ENCODE measurements around the gene LIN9.

Gene LIN9

GRCh38 chr1:226308723-226309397, at the start of gene LIN9:
Gene LIN9 (minus strand): TSS chr1:226309164. CDS start chr1:226309139, 25 bp downstream.
- Histone ChIP-seq H3K9me3 (ENCODE audit: control insufficient read depth in 1 of 2, low read length in 2 of 2) (no peaks in the 10 kb centered on the region), H3K4me1 (ENCODE audit: control insufficient read depth in 1 of 2, insufficient read depth in 2 of 2, low read length in 2 of 2) (peaks cover 0 to 9% of the 10 kb centered on the region in 2 donors), H3K27me3 (ENCODE audit: low read depth, low read length) (no peaks in the 10 kb centered on the region), H3K36me3 (ENCODE audit: control insufficient read depth in 1 of 2, insufficient read depth in 2 of 2, low read length in 2 of 2) (no peaks in the 10 kb centered on the region), H3K4me3 (ENCODE audit: low read depth in 1 of 2, low read length in 2 of 2) (peak within 1 kb of the TSS; percentile 75 to 100), H3K27ac (ENCODE audit: low read length) (peak within 1 kb of the TSS; percentile 63)

GRCh38 chr1:226357416-226357815, 48.5 kb upstream of the LIN9 start:
- no peaks in the 10 kb centered on the region for H3K27me3 ChIP-seq (ENCODE audit: low read depth, low read length)
- H3K27ac ChIP-seq (ENCODE audit: low read length): no peak overlapping the region
- no peak overlapping the region for H3K4me3 ChIP-seq (ENCODE audit: low read depth in 1 of 2, low read length in 2 of 2)
- peaks cover 0 to 19% of the 10 kb centered on the region in 2 donors for H3K4me1 ChIP-seq (ENCODE audit: control insufficient read depth in 1 of 2, insufficient read depth in 2 of 2, low read length in 2 of 2)
- H3K9me3 ChIP-seq (ENCODE audit: control insufficient read depth in 1 of 2, low read length in 2 of 2): no peaks in the 10 kb centered on the region
- peaks cover 28 to 38% of the 10 kb centered on the region in 2 donors for H3K36me3 ChIP-seq (ENCODE audit: control insufficient read depth in 1 of 2, insufficient read depth in 2 of 2, low read length in 2 of 2)

GRCh38 chr1:226355669-226356551, 46.9 kb upstream of the LIN9 start:
- Histone ChIP-seq H3K9me3 (ENCODE audit: control insufficient read depth in 1 of 2, low read length in 2 of 2) (no peaks in the 10 kb centered on the region), H3K4me1 (ENCODE audit: control insufficient read depth in 1 of 2, insufficient read depth in 2 of 2, low read length in 2 of 2) (peaks cover 0 to 19% of the 10 kb centered on the region in 2 donors), H3K27me3 (ENCODE audit: low read depth, low read length) (no peaks in the 10 kb centered on the region), H3K27ac (ENCODE audit: low read length) (no peak overlapping the region), H3K36me3 (ENCODE audit: control insufficient read depth in 1 of 2, insufficient read depth in 2 of 2, low read length in 2 of 2) (peaks cover 21 to 24% of the 10 kb centered on the region in 2 donors), H3K4me3 (ENCODE audit: low read depth in 1 of 2, low read length in 2 of 2) (no peak overlapping the region)

GRCh38 chr1:226355016-226355415, 46.1 kb upstream of the LIN9 start:
- no peaks in the 10 kb centered on the region for H3K27me3 ChIP-seq (ENCODE audit: low read depth, low read length)
- H3K9me3 ChIP-seq (ENCODE audit: control insufficient read depth in 1 of 2, low read length in 2 of 2): no peaks in the 10 kb centered on the region
- no peak overlapping the region for H3K4me3 ChIP-seq (ENCODE audit: low read depth in 1 of 2, low read length in 2 of 2)
- H3K27ac ChIP-seq (ENCODE audit: low read length): no peak overlapping the region
- H3K36me3 ChIP-seq (ENCODE audit: control insufficient read depth in 1 of 2, insufficient read depth in 2 of 2, low read length in 2 of 2): peaks cover 18% of the 10 kb centered on the region in 2 donors
- peaks cover 0 to 19% of the 10 kb centered on the region in 2 donors for H3K4me1 ChIP-seq (ENCODE audit: control insufficient read depth in 1 of 2, insufficient read depth in 2 of 2, low read length in 2 of 2)

- Histone ChIP-seq H3K27me3 (ENCODE audit: low read depth, low read length) (no peaks in the 10 kb centered on the region), H3K27ac (ENCODE audit: low read length) (no peak overlapping the region), H3K9me3 (ENCODE audit: control insufficient read depth in 1 of 2, low read length in 2 of 2) (no peaks in the 10 kb centered on the region), H3K4me3 (ENCODE audit: low read depth in 1 of 2, low read length in 2 of 2) (no peak overlapping the region), H3K4me1 (ENCODE audit: control insufficient read depth in 1 of 2, insufficient read depth in 2 of 2, low read length in 2 of 2) (peaks cover 0 to 19% of the 10 kb centered on the region in 2 donors), H3K36me3 (ENCODE audit: control insufficient read depth in 1 of 2, insufficient read depth in 2 of 2, low read length in 2 of 2) (peaks cover 7 to 9% of the 10 kb centered on the region in 2 donors)
Measured at GRCh38 chr1:226353698-226354525, 44.9 kb upstream of the LIN9 start.

GRCh38 chr1:226351709-226352108, 42.7 kb upstream of the LIN9 start:
- no peaks in the 10 kb centered on the region for H3K36me3 ChIP-seq (ENCODE audit: control insufficient read depth in 1 of 2, insufficient read depth in 2 of 2, low read length in 2 of 2)
- peaks cover 0 to 18% of the 10 kb centered on the region in 2 donors for H3K4me1 ChIP-seq (ENCODE audit: control insufficient read depth in 1 of 2, insufficient read depth in 2 of 2, low read length in 2 of 2)
- no peaks in the 10 kb centered on the region for H3K27me3 ChIP-seq (ENCODE audit: low read depth, low read length)
- H3K9me3 ChIP-seq (ENCODE audit: control insufficient read depth in 1 of 2, low read length in 2 of 2): no peaks in the 10 kb centered on the region
- H3K27ac ChIP-seq (ENCODE audit: low read length): no peak overlapping the region
- H3K4me3 ChIP-seq (ENCODE audit: low read depth in 1 of 2, low read length in 2 of 2): no peak overlapping the region

GRCh38 chr1:226350519-226350865, 41.5 kb upstream of the LIN9 start:
- Histone ChIP-seq H3K9me3 (ENCODE audit: control insufficient read depth in 1 of 2, low read length in 2 of 2) (no peaks in the 10 kb centered on the region), H3K27ac (ENCODE audit: low read length) (peak overlapping the region; percentile 14), H3K4me3 (ENCODE audit: low read depth in 1 of 2, low read length in 2 of 2) (no peak overlapping the region), H3K36me3 (ENCODE audit: control insufficient read depth in 1 of 2, insufficient read depth in 2 of 2, low read length in 2 of 2) (no peaks in the 10 kb centered on the region), H3K4me1 (ENCODE audit: control insufficient read depth in 1 of 2, insufficient read depth in 2 of 2, low read length in 2 of 2) (peaks cover 0 to 9% of the 10 kb centered on the region in 2 donors), H3K27me3 (ENCODE audit: low read depth, low read length) (no peaks in the 10 kb centered on the region)

GRCh38 chr1:226349801-226350518, 41.0 kb upstream of the LIN9 start:
- no peaks in the 10 kb centered on the region for H3K36me3 ChIP-seq (ENCODE audit: control insufficient read depth in 1 of 2, insufficient read depth in 2 of 2, low read length in 2 of 2)
- peaks cover 0 to 9% of the 10 kb centered on the region in 2 donors for H3K4me1 ChIP-seq (ENCODE audit: control insufficient read depth in 1 of 2, insufficient read depth in 2 of 2, low read length in 2 of 2)
- H3K9me3 ChIP-seq (ENCODE audit: control insufficient read depth in 1 of 2, low read length in 2 of 2): no peaks in the 10 kb centered on the region
- H3K27me3 ChIP-seq (ENCODE audit: low read depth, low read length): no peaks in the 10 kb centered on the region
- H3K4me3 ChIP-seq (ENCODE audit: low read depth in 1 of 2, low read length in 2 of 2): no peak overlapping the region
- H3K27ac ChIP-seq (ENCODE audit: low read length): peak overlapping the region; percentile 14

GRCh38 chr1:226349081-226349480, 40.1 kb upstream of the LIN9 start:
- peaks cover 0 to 9% of the 10 kb centered on the region in 2 donors for H3K4me1 ChIP-seq (ENCODE audit: control insufficient read depth in 1 of 2, insufficient read depth in 2 of 2, low read length in 2 of 2)
- no peaks in the 10 kb centered on the region for H3K9me3 ChIP-seq (ENCODE audit: control insufficient read depth in 1 of 2, low read length in 2 of 2)
- no peaks in the 10 kb centered on the region for H3K27me3 ChIP-seq (ENCODE audit: low read depth, low read length)
- no peak overlapping the region for H3K27ac ChIP-seq (ENCODE audit: low read length)
- H3K4me3 ChIP-seq (ENCODE audit: low read depth in 1 of 2, low read length in 2 of 2): no peak overlapping the region
- H3K36me3 ChIP-seq (ENCODE audit: control insufficient read depth in 1 of 2, insufficient read depth in 2 of 2, low read length in 2 of 2): no peaks in the 10 kb centered on the region

- Histone ChIP-seq H3K9me3 (ENCODE audit: control insufficient read depth in 1 of 2, low read length in 2 of 2) (no peaks in the 10 kb centered on the region), H3K4me1 (ENCODE audit: control insufficient read depth in 1 of 2, insufficient read depth in 2 of 2, low read length in 2 of 2) (no peaks in the 10 kb centered on the region), H3K27me3 (ENCODE audit: low read depth, low read length) (no peaks in the 10 kb centered on the region), H3K27ac (ENCODE audit: low read length) (no peak overlapping the region), H3K36me3 (ENCODE audit: control insufficient read depth in 1 of 2, insufficient read depth in 2 of 2, low read length in 2 of 2) (no peaks in the 10 kb centered on the region), H3K4me3 (ENCODE audit: low read depth in 1 of 2, low read length in 2 of 2) (no peak overlapping the region)
Measured at GRCh38 chr1:226344441-226345259, 35.7 kb upstream of the LIN9 start.
